Measurements from ENCODE around the gene ZNF132.
A peak's percentile ranks its signal among the peaks of the same experiment; 100 is the strongest.

- peak in 3 of 6 experiments; percentile 27 to 33 (median 28) for TF ChIP-seq CTCF (IDR thresholded peaks at IDR 0.05)
- no peak for TF ChIP-seq POLR2AphosphoS5 (IDR thresholded peaks at IDR 0.05)
Measured at GRCh38 chr19:58406818-58407657, 32.9 kb downstream of the ZNF132 start.

Measured in upper lobe of left lung (tissue), 4 donors.